OCI-M1 (cell line): ENCODE results near the gene SLC48A1.

Experiments
- DNase-seq: peaks from one replicate; lab custom pipeline; 2025; lab: John Stamatoyannopoulos, UW

SLC48A1 gene

GRCh38 chr12:47744778-47745436 is 28.1 kb upstream of the SLC48A1 start:
- no peak for DNase-seq

- no peak for DNase-seq
Observed at GRCh38 chr12:47745485-47746041, 27.5 kb upstream of the SLC48A1 start.

GRCh38 chr12:47746073-47746472 is 27.0 kb upstream of the SLC48A1 start:
- no peak for DNase-seq

GRCh38 chr12:47746523-47746922 is 26.5 kb upstream of the SLC48A1 start:
- no peak for DNase-seq

- no peak for DNase-seq
Observed at GRCh38 chr12:47747126-47747525, 25.9 kb upstream of the SLC48A1 start.

- no peak for DNase-seq
Observed at GRCh38 chr12:47747596-47748506, 25.2 kb upstream of the SLC48A1 start.

- DNase-seq, result no peak
Observed at GRCh38 chr12:47748507-47748828, 24.6 kb upstream of the SLC48A1 start.

- no peak for DNase-seq
Observed at GRCh38 chr12:47748899-47749298, 24.1 kb upstream of the SLC48A1 start.

- DNase-seq, result peak; percentile 10
Observed at GRCh38 chr12:47750229-47750798, 22.7 kb upstream of the SLC48A1 start.

GRCh38 chr12:47750916-47751470 is 22.0 kb upstream of the SLC48A1 start:
- DNase-seq, result no peak

GRCh38 chr12:47751561-47751960 is 21.5 kb upstream of the SLC48A1 start:
- no peak for DNase-seq

- DNase-seq, result no peak
Observed at GRCh38 chr12:47752121-47752520, 20.9 kb upstream of the SLC48A1 start.

- no peak for DNase-seq
Observed at GRCh38 chr12:47752552-47752951, 20.5 kb upstream of the SLC48A1 start.

- no peak for DNase-seq
Observed at GRCh38 chr12:47753021-47754001, 19.7 kb upstream of the SLC48A1 start.

GRCh38 chr12:47754126-47754525 is 18.9 kb upstream of the SLC48A1 start:
- no peak for DNase-seq

- DNase-seq, result no peak
Observed at GRCh38 chr12:47754881-47755280, 18.2 kb upstream of the SLC48A1 start.

- no peak for DNase-seq
Observed at GRCh38 chr12:47755655-47756562, 17.1 kb upstream of the SLC48A1 start.

GRCh38 chr12:47757364-47757839 is 15.6 kb upstream of the SLC48A1 start:
- no peak for DNase-seq

GRCh38 chr12:47757840-47758583 is 15.0 kb upstream of the SLC48A1 start:
- DNase-seq, result no peak

- no peak for DNase-seq
Observed at GRCh38 chr12:47758584-47758833, 14.5 kb upstream of the SLC48A1 start.
